Measurements from ENCODE around the gene PTTG1IP. TPM values are rescaled to one million over a fixed set of nuclear protein-coding genes. Genes with fewer than 3 reads are reported as not detected.
"Not testable (repeated sequence)": the region's sequence is repeated elsewhere in the genome, so short reads cannot be mapped to it uniquely, and the experiment has no call there.

The PTTG1IP gene
- total and polyA plus RNA-seq, 2 of the 4 experiments (the other 2 are of a cell fraction): 167 to 194 TPM

GRCh38 chr21:44880405-44881197, 7.1 kb upstream of the PTTG1IP start:
- 100% methylated on average over 1 of the region's 8 CpGs; no CpG with 5 or more reads in 1 of the 2 experiments for WGBS, 2 experiments (ENCODE audit: extremely low coverage in 2 of 2, insufficient read length in 1 of 2)
- Histone ChIP-seq H2AK9ac (replicated peaks; ENCODE audit: low read depth, low read length, poor library complexity) (no peak overlapping the region), H3K18ac (ENCODE audit: low read depth, low read length) (no peak overlapping the region), H3K9ac (ENCODE audit: low read depth, low read length) (no peak overlapping the region), H3K23ac (ENCODE audit: low read depth, low read length) (peak overlapping the region; percentile 10; the same call in 1 of the 2 replicates), H2BK120ac (ENCODE audit: low read depth, low read length) (peak overlapping the region; percentile 56), H3K27ac (ENCODE audit: insufficient read depth, low read length) (no peak overlapping the region), H2AK5ac (ENCODE audit: low read depth, low read length) (0 out of 2 replicates have a peak overlapping the region, but pooled peaks have one; percentile 3), H3K36me3 (ENCODE audit: control insufficient read depth, insufficient read depth, low read length) (no peaks in the 10 kb centered on the region), H4K20me1 (ENCODE audit: insufficient read depth, low read length) (peaks cover 3% of the 10 kb centered on the region; the same call in 1 of the 2 replicates), H3K14ac (replicated peaks; ENCODE audit: low read depth, low read length) (peak overlapping the region; percentile 2; the same call in 1 of the 2 replicates), H3K79me1 (ENCODE audit: low read depth in 1 of 2, low read length in 2 of 2) (no peaks in the 10 kb centered on the region; a peak in 1 of 4 replicates), H3K4me3 (ENCODE audit: insufficient read depth, low read depth, low read length) (no peak overlapping the region), H3K27me3 (ENCODE audit: control insufficient read depth, insufficient read depth, low read length) (peaks cover 2% of the 10 kb centered on the region; the same call in 1 of the 2 replicates), H3K4ac (ENCODE audit: low read depth, low read length) (peak overlapping the region; percentile 41; the same call in 1 of the 2 replicates), H3K4me1 (ENCODE audit: control insufficient read depth, insufficient read depth, low read length) (peaks cover 6% of the 10 kb centered on the region), H2BK15ac (ENCODE audit: low read depth, low read length) (0 out of 3 replicates have a peak overlapping the region, but pooled peaks have one; percentile 31), H2BK5ac (ENCODE audit: low read depth, low read length, poor library complexity, severe bottlenecking) (peak overlapping the region; percentile 36), H3K9me1 (ENCODE audit: insufficient read depth, low read length) (peaks cover 14% of the 10 kb centered on the region), H4K91ac (ENCODE audit: insufficient read depth, low read depth, low read length) (peak overlapping the region; percentile 13), H4K8ac (ENCODE audit: low read depth in 2 of 2, low read length in 2 of 2) (peak overlapping the region in 1 of 2 experiments; percentile 56; a peak in 2 of 4 replicates), H2BK20ac (ENCODE audit: low read depth, low read length) (no peak overlapping the region), H4K5ac (ENCODE audit: low read depth, low read length) (no peak overlapping the region), H2AFZ (replicated peaks; ENCODE audit: low read length, poor library complexity) (no peak overlapping the region), H3K4me2 (ENCODE audit: low read depth, low read length) (peak overlapping the region; percentile 30; the same call in 1 of the 2 replicates), H3K9me3 (ENCODE audit: control insufficient read depth, insufficient read depth, low read length) (peaks cover 2% of the 10 kb centered on the region; the same call in 1 of the 2 replicates), H3K56ac (ENCODE audit: extremely low read depth, insufficient read depth, low read length) (no peak overlapping the region)
- dilution Hi-C loops (cut with HindIII; ENCODE audit: low sequenced_read_pairs, unreplicated experiment): no loop called here
- intact Hi-C loops (cut with micrococcal nuclease): no loop called here
- peak; percentile 59 for DNase-seq
- CTCF ChIA-PET: interaction anchor here (1.4 kb wide), 1 partner anchor 47 kb away, joined by 4 read pairs; no protein-coding TSS in a partner anchor
- ATAC-seq (ENCODE audit: low read depth): peak; percentile 46
- in situ Hi-C loops (cut with MboI; ENCODE audit: low sequenced_read_pairs): loop anchor here (5.0 kb wide), 1 partner anchor 47 kb away; no protein-coding TSS in a partner anchor
- 0 out of 2 replicates have a peak, but pooled peaks have one; percentile 35 for TF ChIP-seq CEBPB (IDR thresholded peaks at IDR 0.05; ENCODE audit: low read depth, low read length)
- TF ChIP-seq ELK1 (IDR thresholded peaks at IDR 0.05; ENCODE audit: borderline replicate concordance, low read depth, low read length): no peak
- TF ChIP-seq RCOR1 (IDR thresholded peaks at IDR 0.05; ENCODE audit: insufficient replicate concordance, low read length): no peak
- no TSS peak for BruUV-seq (replicated peaks)
- POLR2A ChIA-PET (ENCODE audit: unreplicated experiment): no interaction called here

- H4K20me1 ChIP-seq (ENCODE audit: insufficient read depth, low read length); H3K4me3 ChIP-seq (ENCODE audit: insufficient read depth, low read depth, low read length); H2BK15ac ChIP-seq (ENCODE audit: low read depth, low read length); H3K79me1 ChIP-seq (ENCODE audit: low read depth in 1 of 2, low read length in 2 of 2); H2BK5ac ChIP-seq (ENCODE audit: low read depth, low read length, poor library complexity, severe bottlenecking); POLR2A ChIA-PET (ENCODE audit: unreplicated experiment); DNase-seq; dilution Hi-C loops (cut with HindIII; ENCODE audit: low sequenced_read_pairs, unreplicated experiment); H2AK9ac ChIP-seq (replicated peaks; ENCODE audit: low read depth, low read length, poor library complexity); CTCF ChIA-PET; H2BK20ac ChIP-seq (ENCODE audit: low read depth, low read length); H2AK5ac ChIP-seq (ENCODE audit: low read depth, low read length); H2BK120ac ChIP-seq (ENCODE audit: low read depth, low read length); H3K9me3 ChIP-seq (ENCODE audit: control insufficient read depth, insufficient read depth, low read length); H3K4ac ChIP-seq (ENCODE audit: low read depth, low read length); H3K4me2 ChIP-seq (ENCODE audit: low read depth, low read length); ATAC-seq (ENCODE audit: low read depth); H3K18ac ChIP-seq (ENCODE audit: low read depth, low read length); H4K5ac ChIP-seq (ENCODE audit: low read depth, low read length); H3K36me3 ChIP-seq (ENCODE audit: control insufficient read depth, insufficient read depth, low read length); H3K23ac ChIP-seq (ENCODE audit: low read depth, low read length); in situ Hi-C loops (cut with MboI; ENCODE audit: low sequenced_read_pairs); H3K4me1 ChIP-seq (ENCODE audit: control insufficient read depth, insufficient read depth, low read length); H3K27ac ChIP-seq (ENCODE audit: insufficient read depth, low read length); H2AFZ ChIP-seq (replicated peaks; ENCODE audit: low read length, poor library complexity); H3K9ac ChIP-seq (ENCODE audit: low read depth, low read length); H3K14ac ChIP-seq (replicated peaks; ENCODE audit: low read depth, low read length); H4K91ac ChIP-seq (ENCODE audit: insufficient read depth, low read depth, low read length); H3K27me3 ChIP-seq (ENCODE audit: control insufficient read depth, insufficient read depth, low read length); H4K8ac ChIP-seq (ENCODE audit: low read depth in 2 of 2, low read length in 2 of 2); BruUV-seq (replicated peaks); H3K56ac ChIP-seq (ENCODE audit: extremely low read depth, insufficient read depth, low read length): not testable (repeated sequence)
- peaks cover 14% of the 10 kb centered on the region for H3K9me1 ChIP-seq (ENCODE audit: insufficient read depth, low read length)
- WGBS, 2 experiments (ENCODE audit: extremely low coverage in 2 of 2, insufficient read length in 1 of 2): 100% methylated on average over 4 of the region's 8 CpGs; no CpG with 5 or more reads in 1 of the 2 experiments
- intact Hi-C loops (cut with micrococcal nuclease): loop anchor here (10.0 kb wide), 1 partner anchor 256 kb away; no protein-coding TSS in a partner anchor
Observed at GRCh38 chr21:44879238-44879637, 5.7 kb upstream of the PTTG1IP start.

Measured in IMR-90 (cell line).